Mesenchymal stem cell (in vitro differentiated cells and primary cell): ENCODE measurements around the gene APOA4.
A peak's percentile ranks its signal among the peaks of the same experiment; 100 is the strongest.

Experiments used
- DNase-seq: peaks from one replicate; pipeline ENCODE4 v3.0.0-alpha.2; 2013
- H2AFZ ChIP-seq: one replicate; pipeline ENCODE4 v1.6.1; 2013; ENCODE audit warnings: low read depth, mild to moderate bottlenecking, control low read depth, inconsistent platforms, low read length, moderate library complexity
- H2AK5ac ChIP-seq: 2 replicates; pipeline ENCODE4 v1.6.1; 2013; ENCODE audit warnings: low read length, moderate library complexity, mild to moderate bottlenecking, inconsistent platforms; ENCODE audit not compliant: severe bottlenecking
- H2BK120ac ChIP-seq: one replicate; pipeline ENCODE4 v1.6.1; 2013; ENCODE audit warnings: low read depth, mild to moderate bottlenecking, inconsistent platforms, low read length, moderate library complexity
- H2BK12ac ChIP-seq, 2 experiments: one replicate each; pipeline ENCODE4 v1.6.1; 2013; ENCODE audit warnings: inconsistent platforms in 2 of 2, low read length in 2 of 2, mild to moderate bottlenecking in 2 of 2, moderate library complexity in 2 of 2, control low read depth in 1 of 2
- H2BK15ac ChIP-seq: one replicate; pipeline ENCODE4 v1.6.1; 2013; ENCODE audit warnings: mild to moderate bottlenecking, low read depth, inconsistent platforms; ENCODE audit not compliant: poor library complexity, severe bottlenecking
- H2BK5ac ChIP-seq: 2 replicates; pipeline ENCODE4 v1.6.1; 2013; ENCODE audit warnings: low read depth, mild to moderate bottlenecking, low read length, control low read depth, inconsistent platforms; ENCODE audit not compliant: poor library complexity, severe bottlenecking
- H3K14ac ChIP-seq, 2 experiments: one replicate each; pipeline ENCODE4 v1.6.1; 2013; ENCODE audit warnings: inconsistent platforms in 2 of 2, low read length in 2 of 2, control low read depth in 1 of 2, mild to moderate bottlenecking in 1 of 2, moderate library complexity in 1 of 2
- H3K18ac ChIP-seq, 2 experiments: one replicate each; pipeline ENCODE4 v1.6.1; 2013; ENCODE audit warnings: inconsistent platforms in 2 of 2, low read length in 2 of 2, control low read depth in 1 of 2, low read depth in 1 of 2, mild to moderate bottlenecking in 1 of 2
- H3K23ac ChIP-seq, 2 experiments: one replicate each; pipeline ENCODE4 v1.6.1; 2013; ENCODE audit warnings: inconsistent platforms in 2 of 2, low read length in 2 of 2, mild to moderate bottlenecking in 2 of 2, moderate library complexity in 2 of 2, control low read depth in 1 of 2
- H3K27ac ChIP-seq: 2 replicates; pipeline ENCODE4 v1.5.1; 2013; ENCODE audit warnings: mild to moderate bottlenecking, moderate library complexity, low read length, control low read depth, inconsistent platforms; ENCODE audit not compliant: poor library complexity, severe bottlenecking
- H3K27me3 ChIP-seq, 2 experiments: 2 replicates each; pipeline versions ENCODE4 v1.6.1 to v1.7.0; 2013; ENCODE audit warnings: low read length in 2 of 2, mild to moderate bottlenecking in 2 of 2, moderate library complexity in 2 of 2, control low read depth in 1 of 2, inconsistent platforms in 1 of 2; ENCODE audit not compliant: control insufficient read depth in 1 of 2, insufficient read depth in 1 of 2
- H3K36me3 ChIP-seq, 2 experiments: 2 replicates each; pipeline versions ENCODE4 v1.6.1 to v1.7.0; 2013; ENCODE audit warnings: low read length in 2 of 2, control low read depth in 1 of 2, inconsistent platforms in 1 of 2, low read depth in 1 of 2, mild to moderate bottlenecking in 1 of 2; ENCODE audit not compliant: insufficient read depth in 2 of 2, control insufficient read depth in 1 of 2
- H3K4ac ChIP-seq, 2 experiments: one replicate each; pipeline ENCODE4 v1.6.1; 2013; ENCODE audit warnings: inconsistent platforms in 2 of 2, low read length in 2 of 2, mild to moderate bottlenecking in 2 of 2, moderate library complexity in 2 of 2, control low read depth in 1 of 2, low read depth in 1 of 2
- H3K4me1 ChIP-seq: 2 replicates; pipeline ENCODE4 v1.6.1; 2013; ENCODE audit warnings: low read depth, low read length, control low read depth; ENCODE audit not compliant: control insufficient read depth, insufficient read depth
- H3K4me2 ChIP-seq: 2 replicates; pipeline ENCODE4 v1.6.1; 2013; ENCODE audit warnings: low read length, mild to moderate bottlenecking, inconsistent platforms; ENCODE audit not compliant: poor library complexity, severe bottlenecking
- H3K4me3 ChIP-seq, 2 experiments: 2 replicates each; pipeline versions ENCODE4 v1.5.1 to v1.7.0; 2013; ENCODE audit warnings: low read length in 2 of 2, mild to moderate bottlenecking in 2 of 2, control low read depth in 1 of 2, low read depth in 1 of 2; ENCODE audit not compliant: insufficient read depth in 1 of 2
- H3K79me1 ChIP-seq: replicated peaks from 2 replicates; pipeline ENCODE4 v1.6.1; 2013; ENCODE audit warnings: mild to moderate bottlenecking, control low read depth, low read length, inconsistent platforms; ENCODE audit not compliant: poor library complexity, severe bottlenecking
- H3K9ac ChIP-seq: 2 replicates; pipeline ENCODE4 v1.7.0; 2013; ENCODE audit warnings: mild to moderate bottlenecking, low read length, moderate library complexity
- H3K9me3 ChIP-seq: 2 replicates; pipeline ENCODE4 v1.7.0; 2013; ENCODE audit warnings: mild to moderate bottlenecking, low read length; ENCODE audit not compliant: control insufficient read depth
- H4K8ac ChIP-seq: one replicate; pipeline ENCODE4 v1.6.1; 2013; ENCODE audit warnings: inconsistent platforms, mild to moderate bottlenecking, low read length, moderate library complexity
- H4K91ac ChIP-seq: one replicate; pipeline ENCODE4 v1.6.1; 2013; ENCODE audit warnings: mild to moderate bottlenecking, low read length, inconsistent platforms
- WGBS: methylation state at CpG from one replicate; pipeline ENCODE4 v1.1.7; 2013; ENCODE audit warnings: mixed read lengths; 5-methylcytosine and 5-hydroxymethylcytosine counted together

The APOA4 gene

DNA sequence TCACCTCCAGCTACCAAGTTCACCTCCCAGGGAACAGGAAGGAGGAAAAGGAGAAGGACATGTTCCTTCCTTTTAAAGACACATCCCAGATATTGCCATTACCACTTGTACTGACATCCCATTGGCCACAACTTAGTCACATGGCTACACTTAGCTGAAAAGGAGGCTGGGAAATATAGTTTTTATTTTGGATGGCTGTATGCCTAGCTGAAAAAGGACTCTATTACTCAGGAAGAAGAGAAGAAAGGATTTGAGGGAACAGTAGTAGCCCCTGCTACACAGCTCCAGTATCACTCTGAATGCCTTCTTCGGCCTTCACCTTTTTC is 29.4 kb downstream of the APOA4 start:
- no peaks in the 10 kb centered on the region for H3K9me3 ChIP-seq
- WGBS: no CpG with 5 or more reads among the region's 1 CpG
- H3K4me3 ChIP-seq: no peak overlapping the region

DNA sequence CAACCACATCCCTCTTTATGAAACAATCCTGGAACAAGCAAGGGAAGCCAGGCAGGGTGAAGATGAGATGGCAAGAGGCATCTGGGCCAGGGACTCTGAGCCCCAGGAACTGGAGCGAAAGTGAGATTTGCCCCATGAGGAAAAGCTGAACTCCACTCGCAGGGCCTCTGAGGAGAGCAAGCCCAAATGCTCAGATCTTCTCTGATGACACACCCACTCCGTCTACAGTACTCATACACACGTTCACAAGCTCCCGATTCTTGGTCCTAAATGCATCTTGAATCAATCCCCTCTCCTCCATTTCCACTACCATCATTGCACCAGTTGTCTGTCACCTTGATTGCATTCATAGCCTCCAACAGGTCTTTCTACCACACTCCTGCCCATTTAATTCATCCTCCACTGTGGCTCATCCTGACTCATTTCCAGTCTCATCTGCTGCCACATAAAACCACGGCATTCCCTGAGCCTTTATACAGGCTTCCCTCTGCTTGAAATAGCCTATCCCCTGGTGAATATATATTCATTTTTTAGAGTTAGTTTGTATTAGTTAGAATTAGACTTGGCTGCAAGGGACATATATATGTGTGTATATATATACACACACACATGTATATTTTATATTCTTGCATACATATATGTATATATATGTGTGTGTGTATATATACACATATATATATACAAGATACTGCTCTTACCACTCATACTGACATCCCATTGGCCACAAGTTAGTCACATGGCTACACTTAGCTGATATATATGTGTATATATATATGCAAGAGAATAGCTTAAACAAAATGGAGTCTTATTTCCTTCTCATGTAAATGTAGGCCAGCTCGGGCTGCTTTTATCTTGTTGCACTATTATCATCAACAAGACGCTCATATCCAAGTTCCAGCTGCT is 30.0 kb downstream of the APOA4 start:
- H3K23ac ChIP-seq: no peak overlapping the region
- peak overlapping the region; percentile 0 for H3K9ac ChIP-seq
- H3K4me2 ChIP-seq: no peak overlapping the region
- DNase-seq: peak; percentile 40
- no peaks in the 10 kb centered on the region for H3K27me3 ChIP-seq
- no peak overlapping the region for H2BK12ac ChIP-seq
- peak overlapping the region in 1 of 2 experiments; percentile 5 for H3K4me3 ChIP-seq
- H4K8ac ChIP-seq: no peak overlapping the region
- H3K4ac ChIP-seq: no peak overlapping the region
- H3K4me1 ChIP-seq: peaks cover 13% of the 10 kb centered on the region
- H3K79me1 ChIP-seq: peaks cover 3% of the 10 kb centered on the region
- no peak overlapping the region for H3K18ac ChIP-seq
- no peak overlapping the region for H2BK5ac ChIP-seq
- no peaks in the 10 kb centered on the region for H3K36me3 ChIP-seq
- no peak overlapping the region for H2AFZ ChIP-seq
- no peaks in the 10 kb centered on the region for H3K9me3 ChIP-seq
- no peak overlapping the region for H3K14ac ChIP-seq
- H2BK15ac ChIP-seq: no peak overlapping the region
- WGBS: 89% methylated on average over 5 of the region's 8 CpGs
- no peak overlapping the region for H4K91ac ChIP-seq
- no peak overlapping the region for H3K27ac ChIP-seq
- H2AK5ac ChIP-seq: peak overlapping the region; percentile 6
- H2BK120ac ChIP-seq: no peak overlapping the region

More for the DNA sequence above, 29.4 kb downstream of the APOA4 start:
- no peaks in the 10 kb centered on the region for H3K27me3 ChIP-seq
- no peak overlapping the region for H2BK15ac ChIP-seq
- H2AK5ac ChIP-seq: no peak overlapping the region
- H3K36me3 ChIP-seq: no peaks in the 10 kb centered on the region
- no peak overlapping the region for H2AFZ ChIP-seq
- peaks cover 10% of the 10 kb centered on the region for H3K4me1 ChIP-seq
- H3K9ac ChIP-seq: no peak overlapping the region
- no peak overlapping the region for H3K18ac ChIP-seq
- no peak overlapping the region for H3K4me2 ChIP-seq
- no peak overlapping the region for H4K91ac ChIP-seq
- no peaks in the 10 kb centered on the region for H3K79me1 ChIP-seq
- H3K4ac ChIP-seq: no peak overlapping the region
- no peak overlapping the region for H2BK120ac ChIP-seq
- no peak overlapping the region for H3K23ac ChIP-seq
- DNase-seq: no peak
- no peak overlapping the region for H2BK12ac ChIP-seq
- H3K27ac ChIP-seq: no peak overlapping the region
- no peak overlapping the region for H4K8ac ChIP-seq
- H2BK5ac ChIP-seq: no peak overlapping the region
- no peak overlapping the region for H3K14ac ChIP-seq

DNA sequence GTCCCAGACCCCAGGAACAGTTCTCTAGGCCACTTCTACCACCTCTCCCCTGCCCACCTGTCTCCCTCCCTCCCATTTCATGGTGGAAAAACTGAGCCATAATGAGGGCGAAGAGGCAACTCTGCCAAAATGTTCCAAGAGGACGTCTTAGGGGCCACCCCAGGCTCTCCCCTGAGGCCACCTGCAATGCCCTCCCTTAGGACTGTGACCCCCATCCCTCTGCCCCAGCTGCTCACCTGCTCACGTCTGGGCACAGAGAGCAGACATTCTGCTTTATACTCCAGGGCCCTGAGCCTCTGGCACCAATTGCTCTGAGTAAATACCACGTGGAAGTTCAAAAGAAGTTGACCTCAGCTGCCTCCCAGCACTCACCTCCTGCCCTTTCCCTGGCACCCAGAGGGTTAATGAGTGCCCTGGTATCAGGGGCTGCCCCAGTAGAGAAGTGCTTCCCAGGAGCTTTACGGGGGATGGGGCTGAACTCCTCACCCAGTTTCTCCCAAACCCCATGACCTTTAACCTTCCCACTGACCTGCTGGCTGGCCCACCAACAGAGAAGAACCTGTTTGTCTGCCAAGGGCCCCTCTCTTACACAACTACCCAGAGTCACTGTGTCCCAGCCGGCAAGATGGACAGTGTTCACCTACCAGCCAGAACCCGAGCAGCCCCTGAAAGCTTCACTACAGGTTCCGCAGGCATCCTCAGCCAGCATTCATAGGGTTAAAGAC is 30.8 kb downstream of the APOA4 start:
- no peak overlapping the region for H2BK5ac ChIP-seq
- H2AK5ac ChIP-seq: peak overlapping the region; percentile 6
- no peak overlapping the region for H3K14ac ChIP-seq
- no peak overlapping the region for H2BK120ac ChIP-seq
- no peak for DNase-seq
- H3K4me2 ChIP-seq: no peak overlapping the region
- no peak overlapping the region for H3K4ac ChIP-seq
- H2BK12ac ChIP-seq: no peak overlapping the region
- no peak overlapping the region for H3K27ac ChIP-seq
- H4K8ac ChIP-seq: no peak overlapping the region
- no peaks in the 10 kb centered on the region for H3K27me3 ChIP-seq
- H3K23ac ChIP-seq: no peak overlapping the region
- peaks cover 3% of the 10 kb centered on the region for H3K79me1 ChIP-seq
- no peaks in the 10 kb centered on the region for H3K9me3 ChIP-seq
- H2BK15ac ChIP-seq: no peak overlapping the region
- no peaks in the 10 kb centered on the region for H3K36me3 ChIP-seq
- H3K4me1 ChIP-seq: peaks cover 13% of the 10 kb centered on the region
- no peak overlapping the region for H3K18ac ChIP-seq
- peak overlapping the region; percentile 0 for H3K9ac ChIP-seq
- WGBS: 86% methylated on average over 8 of the region's 8 CpGs
- no peak overlapping the region for H3K4me3 ChIP-seq
- H4K91ac ChIP-seq: no peak overlapping the region
- H2AFZ ChIP-seq: no peak overlapping the region

- Histone ChIP-seq H3K4me2 (peak within 1 kb of the TSS; percentile 17), H2AK5ac (peak within 1 kb of the TSS; percentile 6), H4K8ac (peak within 1 kb of the TSS; percentile 62), H3K27ac (no peak within 1 kb of the TSS), H2BK15ac (no peak within 1 kb of the TSS), H3K9me3 (no peaks in the 10 kb centered on the region), H3K23ac (no peak within 1 kb of the TSS), H4K91ac (peak within 1 kb of the TSS; percentile 41), H2BK5ac (no peak within 1 kb of the TSS), H3K4ac (peak within 1 kb of the TSS in 1 of 2 experiments; percentile 17), H2BK120ac (no peak within 1 kb of the TSS), H3K18ac (no peak within 1 kb of the TSS), H3K4me1 (peaks cover 15% of the 10 kb centered on the region), H3K14ac (peak within 1 kb of the TSS in 1 of 2 experiments; percentile 5), H3K36me3 (peaks cover 0 to under 1% of the 10 kb centered on the region in 2 experiments), H3K4me3 (no peak within 1 kb of the TSS), H3K9ac (peak within 1 kb of the TSS; percentile 33), H3K27me3 (no peaks in the 10 kb centered on the region), H2BK12ac (peak within 1 kb of the TSS in 1 of 2 experiments; percentile 64), H2AFZ (peak within 1 kb of the TSS; percentile 36), H3K79me1 (peaks cover 3% of the 10 kb centered on the region)
- 86% methylated on average over 7 of the region's 7 CpGs for WGBS
- DNase-seq: no peak
These were observed 31.3 kb downstream of the APOA4 start, which contains the start of gene APOA5 for GRCh38 chr11:116791813-116792143. Gene APOA5, minus strand, starts transcription at chr11:116791879. Its CDS starts 19 bp downstream, at chr11:116791860.
